KG1 (cell line): ENCODE results near the gene HSCB.
A peak's percentile ranks its signal among the peaks of the same experiment; 100 is the strongest.
"Not testable (repeated sequence)": the region's sequence is repeated elsewhere in the genome, so short reads cannot be mapped to it uniquely, and the experiment has no call there.

ENCODE experiments used
- DNase-seq: peaks from one replicate; lab custom pipeline; 2025; lab: John Stamatoyannopoulos, UW

The HSCB gene

DNA sequence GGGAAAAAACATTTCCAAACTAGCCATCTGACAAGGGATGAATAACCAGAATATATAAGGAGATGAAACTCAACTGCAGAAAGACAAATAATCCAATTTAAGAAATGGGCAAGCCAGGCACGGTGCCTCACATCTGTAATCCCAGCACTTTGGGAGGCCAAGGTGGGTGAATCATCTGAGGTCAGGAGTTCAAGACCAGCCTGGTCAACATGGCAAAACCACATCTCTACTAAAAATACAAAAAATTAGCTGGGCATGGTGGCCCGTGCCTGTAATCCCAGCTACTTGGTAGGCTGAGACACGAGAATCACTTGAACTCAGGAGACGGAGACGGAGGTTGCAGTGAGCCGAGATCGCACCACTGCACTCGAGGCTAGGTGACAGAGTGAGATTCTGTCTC is 3.0 kb upstream of the HSCB start:
- DNase-seq, result not testable (repeated sequence)

DNA sequence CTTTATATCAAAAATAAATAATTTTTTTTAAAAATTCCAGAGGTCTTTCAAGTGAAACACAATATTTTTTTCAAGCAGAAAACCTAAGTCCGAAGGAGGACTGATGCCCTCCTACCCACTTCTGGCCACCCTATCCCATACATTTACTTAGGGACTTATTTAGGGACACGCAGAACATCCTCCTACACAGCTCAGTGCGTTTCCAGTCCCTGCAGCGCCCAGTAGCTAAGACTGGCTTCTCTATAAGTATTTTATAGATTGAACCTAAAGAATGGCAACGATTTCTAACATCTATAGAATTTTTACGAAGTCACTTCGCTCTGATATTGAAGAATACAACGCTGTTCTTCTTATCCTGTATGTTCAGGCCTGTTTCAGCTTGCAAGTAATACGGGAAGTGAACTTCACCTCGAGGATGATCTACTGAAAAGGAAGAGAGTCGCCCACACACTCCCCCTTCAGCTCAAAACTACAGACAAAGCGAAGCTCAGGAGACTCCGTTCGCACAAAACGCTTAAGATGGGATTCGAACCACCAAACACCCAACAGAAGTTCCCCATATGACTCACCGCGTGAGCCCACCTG is 547 bp upstream of the HSCB start:
- DNase-seq, result no peak

DNA sequence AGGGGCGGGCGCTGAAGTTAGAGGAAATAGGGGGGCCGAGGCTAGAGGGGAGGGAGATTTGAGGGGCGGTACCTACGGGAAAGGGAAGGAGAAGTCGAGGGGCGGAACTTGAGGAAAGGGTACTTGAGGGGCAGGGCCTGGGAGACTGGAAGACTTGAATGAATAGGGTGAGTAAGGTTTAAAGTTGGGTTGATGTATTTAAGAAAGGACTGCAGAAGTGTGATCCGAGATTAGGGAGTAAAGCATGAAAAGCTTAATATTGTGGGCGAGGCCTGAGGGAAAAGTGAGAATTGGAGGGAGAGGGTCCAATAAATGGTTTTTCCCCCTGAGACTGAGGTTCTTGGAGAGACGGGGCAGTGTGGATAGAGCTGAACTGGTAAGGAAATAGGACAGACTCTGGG is 723 bp downstream of the HSCB start:
- DNase-seq, result peak; percentile 68

DNA sequence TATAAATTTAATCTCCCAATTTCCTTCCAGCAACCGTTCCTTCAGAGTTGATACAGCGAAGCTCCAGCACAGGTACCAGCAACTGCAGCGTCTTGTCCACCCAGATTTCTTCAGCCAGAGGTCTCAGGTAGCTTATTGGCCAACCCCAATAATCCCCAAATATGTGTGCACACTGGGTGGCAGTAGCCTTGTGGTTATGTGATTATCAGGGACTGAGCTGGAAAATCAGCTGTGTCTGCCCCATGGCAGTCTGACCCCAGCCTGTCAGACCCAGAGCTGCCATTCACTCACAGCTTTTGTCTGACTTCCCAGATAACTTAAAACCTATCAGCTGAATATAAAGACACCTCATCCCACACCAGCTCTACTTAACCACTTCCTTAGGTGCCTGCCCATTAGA is 2.0 kb downstream of the HSCB start:
- no peak for DNase-seq

DNA sequence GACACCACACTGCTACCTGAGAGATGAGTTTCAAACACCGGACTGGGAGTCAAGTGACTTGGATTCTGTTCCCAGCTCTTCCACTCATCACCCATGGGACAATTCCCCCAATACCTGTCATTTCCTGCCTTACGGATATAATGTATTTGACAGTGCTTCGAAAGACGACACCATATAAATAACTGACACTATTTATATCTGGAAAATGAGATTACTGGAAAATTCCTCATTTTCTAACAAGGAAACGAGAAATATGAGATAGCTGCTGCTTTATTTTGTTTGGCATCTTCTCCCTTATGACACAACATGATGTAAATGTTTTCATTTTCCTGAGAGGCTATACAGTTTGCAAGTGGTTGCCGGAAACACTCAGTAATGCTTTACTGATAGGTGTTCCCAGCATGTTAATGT is 8.6 kb downstream of the HSCB start:
- no peak for DNase-seq

DNA sequence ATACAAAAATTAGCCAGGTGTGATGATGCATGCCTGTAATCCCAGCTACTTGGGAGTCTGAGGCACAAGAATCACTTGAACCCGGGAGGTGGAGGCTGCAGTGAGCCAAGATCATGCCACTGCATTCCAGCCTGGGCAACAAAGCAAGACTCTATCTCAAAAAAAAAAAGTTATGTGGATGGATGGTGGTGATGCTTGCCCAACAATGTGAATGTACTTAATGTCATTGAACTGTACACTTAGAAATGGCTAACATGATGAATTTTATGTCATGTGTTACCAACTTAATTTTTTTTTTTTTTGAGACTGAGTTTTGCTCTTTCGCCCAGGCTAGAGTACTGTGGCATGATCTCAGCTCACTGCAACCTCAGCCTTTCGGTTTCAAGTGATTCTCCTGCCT is 12.7 kb downstream of the HSCB start:
- DNase-seq, result not testable (repeated sequence)

DNA sequence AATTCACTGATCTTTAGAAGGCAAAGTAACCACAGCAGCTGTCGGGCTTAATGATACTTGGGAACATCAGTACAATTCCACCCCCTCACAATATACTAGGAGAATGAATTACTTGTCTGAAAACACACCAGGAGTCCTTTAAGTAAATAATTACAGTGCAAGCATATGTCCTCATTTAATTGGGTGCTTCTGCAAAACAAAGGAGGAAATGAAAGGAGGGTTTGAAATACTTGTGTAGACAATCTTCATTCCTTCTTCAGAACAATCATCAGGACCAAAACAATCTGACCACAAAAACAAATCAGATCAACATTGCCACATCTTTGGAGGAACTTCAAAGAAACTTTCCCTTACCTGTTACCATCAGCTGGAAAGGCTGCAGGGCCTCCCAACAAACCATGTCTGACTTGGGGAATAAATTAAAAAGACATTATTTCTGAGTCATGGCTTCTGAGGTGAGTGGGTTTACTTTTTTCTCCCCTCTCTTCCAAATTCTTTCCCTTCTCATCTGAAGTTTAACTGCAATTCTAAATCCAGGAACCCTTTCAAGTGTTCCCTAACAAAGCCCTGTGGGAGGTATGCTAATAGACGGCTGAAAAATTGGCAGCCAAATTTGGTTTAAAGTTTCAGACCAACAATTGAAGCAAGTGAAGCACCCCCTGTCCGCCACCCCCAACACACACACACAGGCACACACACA is 18.2 kb downstream of the HSCB start:
- no peak for DNase-seq

DNA sequence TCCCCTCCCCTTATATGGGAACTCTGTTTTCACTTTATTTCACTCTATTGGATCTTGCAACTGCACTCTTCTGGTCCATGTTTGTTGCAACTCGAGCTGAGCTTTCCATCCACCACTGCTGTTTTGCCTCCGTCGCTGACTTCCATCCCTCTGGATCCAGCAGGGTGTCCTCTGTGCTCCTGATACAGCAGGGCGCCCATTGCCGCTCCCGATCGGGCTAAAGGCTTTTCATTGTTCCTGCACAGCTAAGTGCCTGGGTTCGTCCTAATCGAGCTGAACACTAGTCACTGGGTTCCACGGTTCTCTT is 19.6 kb downstream of the HSCB start:
- no peak for DNase-seq

DNA sequence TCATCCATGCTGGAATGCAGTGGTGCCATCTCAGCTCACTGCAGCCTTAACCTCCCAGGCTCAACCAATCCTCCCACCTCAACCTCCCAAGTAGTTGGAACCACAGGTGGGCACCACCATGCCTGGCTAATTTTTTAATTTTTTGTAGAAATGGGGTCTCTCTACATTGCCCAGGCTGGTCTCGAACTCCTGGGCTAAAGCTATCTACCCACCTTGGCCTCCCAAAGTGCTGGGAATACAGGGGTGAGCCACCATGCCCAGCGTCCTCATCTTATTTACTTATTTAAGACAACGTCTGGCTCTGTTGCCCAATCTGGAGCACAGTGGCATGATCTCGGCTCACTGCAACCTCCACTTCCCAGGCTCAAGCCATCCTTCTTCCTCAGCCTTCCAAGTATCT is 20.2 kb downstream of the HSCB start:
- not testable (repeated sequence) for DNase-seq

DNA sequence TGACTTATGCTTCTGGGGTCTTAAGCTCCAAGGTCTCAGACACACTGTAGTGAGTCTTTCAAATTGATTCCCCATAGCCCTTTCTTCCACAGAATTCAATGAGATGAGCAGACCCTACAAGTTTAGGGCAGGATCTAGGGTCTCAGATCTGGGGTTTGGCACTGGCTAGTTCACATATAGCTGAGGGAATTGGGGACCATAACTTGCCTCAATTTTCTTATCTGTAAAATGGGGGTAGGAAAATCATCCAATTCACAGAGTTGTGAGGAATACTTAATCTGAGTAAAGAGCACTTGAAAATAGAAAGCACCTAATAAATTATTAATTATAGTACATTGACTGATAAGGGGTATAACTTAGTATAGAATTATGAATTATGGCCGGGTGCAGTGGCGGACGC is 24.8 kb downstream of the HSCB start:
- DNase-seq, result no peak

DNA sequence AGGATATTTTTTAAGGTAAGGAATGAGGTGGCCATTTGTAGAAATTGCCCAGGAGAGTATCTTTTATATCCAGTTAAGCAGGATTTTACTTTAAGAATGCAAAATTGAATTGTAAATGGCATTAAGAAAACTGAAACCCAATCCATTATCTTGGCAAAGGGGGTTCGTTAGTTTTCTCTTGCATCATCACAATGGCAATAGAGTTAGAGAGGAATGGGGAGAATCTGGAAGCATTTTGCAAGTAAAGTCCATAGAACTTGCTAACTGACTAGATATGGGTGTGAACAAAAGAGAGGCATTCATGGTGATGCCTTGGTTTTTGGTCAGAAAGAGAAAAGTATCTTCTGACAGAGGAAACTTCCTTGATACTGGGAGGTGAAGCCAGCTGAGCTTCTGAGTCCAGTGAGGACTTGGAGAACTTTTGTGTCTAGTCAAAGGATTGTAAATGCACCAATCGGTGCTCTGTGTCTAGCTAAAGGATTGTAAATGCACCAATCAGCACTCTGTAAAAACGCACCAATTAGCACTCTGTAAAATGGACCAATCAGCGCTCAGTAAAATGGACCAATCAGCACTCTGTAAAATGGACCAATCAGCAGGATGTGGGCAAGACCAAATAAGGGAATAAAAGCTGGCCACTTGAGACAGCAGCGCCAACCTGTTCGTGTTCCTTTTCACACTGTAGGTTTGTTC is 27.0 kb downstream of the HSCB start:
- DNase-seq, result no peak

DNA sequence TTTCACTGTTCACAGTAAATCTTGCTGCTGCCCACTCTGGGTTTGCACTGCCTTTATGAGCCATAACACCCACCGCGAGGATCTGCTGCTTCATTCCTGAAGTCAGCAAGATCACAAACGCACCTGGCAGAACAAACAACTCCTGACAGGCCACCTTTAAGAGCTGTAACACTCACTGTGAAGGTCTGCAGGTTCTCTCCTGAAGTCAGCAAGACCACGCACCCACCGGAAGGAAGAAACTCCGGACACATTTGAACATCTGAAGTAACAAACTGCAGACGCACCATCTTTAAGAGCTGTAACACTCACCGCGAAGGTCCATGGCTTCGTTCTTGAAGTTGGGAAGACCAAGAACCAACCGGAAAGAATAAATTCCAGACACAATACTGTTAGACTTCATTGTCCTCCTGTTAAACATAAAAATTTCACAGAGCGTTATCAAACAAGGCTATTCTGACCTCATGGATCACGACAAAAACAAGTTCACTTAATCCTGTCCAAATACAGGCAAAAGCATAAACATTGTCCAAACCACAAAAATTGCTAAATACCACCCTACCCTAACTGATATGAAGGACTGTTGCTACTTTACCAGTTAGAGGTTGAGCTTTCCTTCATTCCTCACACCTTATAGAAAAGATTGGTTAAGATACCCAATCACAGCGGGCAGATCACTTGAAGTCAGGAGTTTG is 27.7 kb downstream of the HSCB start:
- no peak for DNase-seq

DNA sequence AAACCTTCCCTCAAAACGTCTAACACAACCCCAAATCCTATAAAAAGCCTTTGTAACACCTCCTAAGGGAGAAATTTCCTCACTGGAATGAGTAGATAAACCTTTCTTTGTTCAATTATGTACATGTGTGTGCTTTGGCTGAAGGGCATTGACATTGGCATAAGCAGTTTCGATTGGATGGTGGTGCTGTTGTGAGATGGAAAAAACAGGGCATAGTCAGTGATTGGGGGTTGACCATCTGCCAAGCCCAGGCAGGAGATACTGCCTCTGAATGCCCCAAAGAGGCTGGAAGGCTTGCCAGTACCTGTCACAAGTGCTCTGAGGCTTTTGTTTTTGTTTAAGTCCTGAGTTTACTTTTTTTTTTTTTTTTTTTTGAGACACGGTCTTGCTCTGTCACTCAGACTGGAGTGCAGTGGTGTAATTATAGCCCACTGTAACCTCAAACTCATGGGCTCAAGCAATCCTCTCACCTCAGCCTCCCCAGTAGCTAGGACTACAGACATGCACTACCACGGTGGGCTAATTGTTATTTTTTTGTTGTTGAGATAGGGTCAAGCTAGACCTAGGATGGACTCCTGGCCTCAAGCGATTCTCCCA is 29.5 kb downstream of the HSCB start:
- DNase-seq, result no peak

DNA sequence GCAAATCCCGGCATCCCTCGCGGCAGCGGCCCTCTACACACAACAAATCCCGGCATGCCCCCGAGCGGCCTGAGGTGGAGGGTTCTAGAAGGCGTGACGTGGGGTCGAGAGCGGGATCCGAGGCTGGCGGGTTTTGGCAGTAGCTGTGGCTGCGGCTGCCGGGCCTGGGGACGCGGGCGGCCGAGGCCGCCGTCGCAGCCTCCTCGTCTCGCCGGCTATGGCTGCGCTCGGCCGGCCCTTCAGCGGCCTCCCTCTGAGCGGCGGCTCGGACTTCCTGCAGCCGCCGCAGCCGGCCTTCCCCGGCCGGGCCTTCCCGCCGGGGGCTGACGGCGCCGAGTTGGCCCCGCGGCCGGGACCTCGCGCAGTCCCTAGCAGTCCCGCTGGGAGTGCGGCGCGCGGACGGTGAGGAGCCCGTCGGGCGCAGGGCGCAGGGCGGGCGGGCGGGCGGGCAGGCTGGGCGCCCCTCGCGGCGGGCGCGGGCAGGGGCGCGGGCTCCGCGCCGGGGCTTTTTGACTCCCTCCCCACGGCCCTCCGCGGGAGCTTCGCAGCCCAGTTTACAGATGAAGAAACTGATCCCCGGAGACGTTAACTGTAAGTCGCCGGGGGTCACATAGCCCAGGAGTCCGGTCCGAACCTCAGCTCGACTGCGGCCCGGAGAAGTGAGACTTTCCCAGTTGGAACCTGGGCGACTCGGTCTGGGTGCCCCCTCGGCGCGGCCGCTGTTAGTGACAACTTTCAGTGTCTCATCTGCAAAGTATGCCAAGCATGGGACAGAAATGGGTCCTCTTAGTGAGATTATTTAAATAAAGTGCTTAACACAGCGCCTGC is 31.0 kb downstream of the HSCB start, which contains the start of gene CCDC117:
Gene CCDC117, plus strand, starts transcription at position 63 of the 828 bp plus-strand sequence. Its CDS starts 155 bp downstream, at position 218.
- DNase-seq, result peak; percentile 91

DNA sequence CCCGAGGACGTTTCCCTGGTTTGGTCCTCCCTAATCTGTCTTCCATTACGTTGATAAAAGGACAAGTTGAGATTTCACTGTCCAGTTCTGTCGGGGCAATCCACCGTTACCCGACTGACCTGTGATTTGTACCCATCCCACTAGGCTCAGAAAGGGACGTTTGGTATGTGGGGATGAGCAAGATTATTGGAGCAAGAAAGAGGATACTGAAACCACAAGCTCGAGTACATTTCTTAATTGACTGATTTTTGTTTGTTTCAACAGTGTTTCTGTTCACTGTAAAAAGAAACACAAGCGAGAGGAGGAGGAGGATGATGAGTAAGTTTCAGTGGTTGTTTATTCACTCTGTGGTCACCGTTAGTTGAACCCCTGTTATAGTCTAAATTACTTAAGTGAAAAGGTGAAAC is 31.6 kb downstream of the HSCB start:
- no peak for DNase-seq

DNA sequence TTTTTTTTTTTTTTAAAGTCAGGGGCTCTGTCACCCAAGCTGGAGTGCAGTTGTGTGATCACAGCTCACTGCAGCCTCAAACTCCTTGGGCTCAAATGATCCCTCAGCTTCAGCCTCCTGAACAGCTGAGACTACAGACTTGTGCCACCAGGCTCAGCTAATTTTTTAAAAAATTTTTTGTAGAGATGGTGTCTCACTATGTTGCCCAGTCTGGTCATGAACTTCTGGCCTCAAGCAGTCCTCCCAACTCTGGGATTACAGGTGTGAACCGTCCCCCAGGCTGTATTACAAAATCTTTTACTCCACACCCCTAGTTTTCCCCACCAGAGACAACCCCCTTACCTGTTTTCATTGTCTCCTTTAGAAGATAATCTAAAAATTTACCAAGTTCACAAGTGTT is 32.5 kb downstream of the HSCB start:
- DNase-seq, result no peak

DNA sequence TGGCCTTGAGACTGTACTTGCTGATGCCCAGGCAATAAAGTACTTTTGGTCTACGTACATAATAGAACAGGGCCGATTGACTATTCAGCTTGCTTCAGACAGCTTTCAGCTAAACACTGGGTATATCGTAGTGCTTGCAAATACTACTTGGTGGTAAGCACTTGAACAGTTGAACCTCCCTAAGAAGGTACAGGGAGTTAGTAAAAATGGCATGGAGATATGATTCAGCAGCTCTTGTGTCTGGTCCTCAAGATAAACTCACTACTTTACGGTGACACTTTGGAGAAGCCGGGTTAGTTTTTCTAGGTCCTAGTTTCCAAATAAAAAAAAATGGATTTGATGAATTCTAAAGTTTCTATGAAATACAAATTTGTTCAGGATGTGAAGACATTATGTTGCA is 38.0 kb downstream of the HSCB start:
- DNase-seq, result no peak

DNA sequence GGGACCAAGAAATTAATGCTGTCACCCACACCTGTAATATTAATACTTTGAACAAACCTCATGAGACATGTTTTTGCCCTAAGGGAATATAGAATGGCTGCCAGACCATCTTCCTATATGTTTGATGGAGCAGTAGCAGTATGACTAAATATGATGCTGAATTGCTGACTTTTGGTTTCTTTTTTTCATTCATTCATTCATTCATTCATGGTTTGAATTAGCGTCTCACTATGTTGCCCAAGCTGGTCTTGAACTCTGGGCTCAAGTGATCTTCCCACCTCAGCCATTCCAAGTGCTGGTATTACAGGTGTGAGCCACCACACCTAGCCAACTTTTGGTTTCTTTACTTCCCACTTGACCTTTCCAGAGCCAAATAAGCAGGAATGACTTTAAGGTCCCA is 38.5 kb downstream of the HSCB start:
- no peak for DNase-seq

DNA sequence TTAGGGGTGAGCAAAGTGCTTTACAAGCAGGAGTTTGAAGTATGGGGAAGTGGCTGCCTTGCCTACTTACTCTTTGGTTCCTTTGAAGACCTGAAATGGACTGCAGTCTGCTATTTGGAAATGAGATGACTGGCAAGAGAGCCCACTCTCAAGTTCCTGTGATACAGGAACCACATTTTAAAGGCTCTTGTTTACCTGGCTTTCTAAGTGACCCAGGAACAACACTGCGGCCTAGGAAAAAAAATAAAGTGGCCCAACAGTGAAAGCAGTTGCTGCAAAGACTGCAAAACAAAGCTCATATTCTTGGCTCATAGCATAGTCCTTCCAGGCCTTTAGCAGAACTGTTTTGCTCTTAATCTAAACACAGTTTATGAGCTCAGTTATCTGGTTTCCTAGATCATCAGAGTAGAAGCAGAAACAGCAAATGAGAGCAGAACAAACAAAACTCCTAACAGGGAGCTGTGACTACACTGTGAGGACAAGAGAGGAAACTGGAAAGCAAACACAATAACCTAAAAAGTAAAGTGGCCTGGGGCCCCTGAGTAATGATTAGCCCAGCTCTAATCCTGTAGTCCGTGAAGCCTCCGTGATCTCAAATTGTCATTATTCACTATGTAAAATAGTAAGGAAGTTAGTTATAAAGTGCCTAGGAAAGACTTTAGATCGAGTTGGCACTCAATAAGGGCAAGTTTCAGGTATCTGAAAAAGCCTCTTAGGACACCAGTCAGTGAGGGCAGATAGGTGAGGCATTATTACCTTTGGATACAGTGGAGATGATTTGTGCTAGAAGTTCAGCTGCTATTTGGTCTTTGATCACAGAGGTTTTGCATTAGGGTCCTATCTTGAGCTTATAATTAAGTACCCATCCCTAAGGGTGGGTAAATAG is 42.2 kb downstream of the HSCB start:
- no peak for DNase-seq

DNA sequence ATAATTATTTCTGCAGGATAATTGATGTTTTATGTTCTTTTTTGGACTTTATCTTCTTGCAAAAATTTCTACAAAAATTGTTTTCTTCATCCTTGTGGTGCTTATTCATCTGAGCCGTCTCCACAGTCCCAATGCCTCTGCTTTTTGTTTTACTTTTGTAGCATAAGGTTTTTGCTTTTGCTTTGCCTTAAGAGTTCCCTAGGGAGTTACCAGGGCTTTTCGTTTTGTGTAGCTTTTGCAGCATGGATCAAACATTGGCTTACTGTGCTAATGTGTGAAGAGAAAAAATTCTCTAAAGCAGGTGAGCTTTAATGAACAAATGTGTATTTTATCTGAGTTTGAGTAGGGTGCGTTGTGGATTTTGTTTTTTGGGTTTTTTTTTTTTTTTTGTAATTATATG is 46.8 kb downstream of the HSCB start:
- no peak for DNase-seq

DNA sequence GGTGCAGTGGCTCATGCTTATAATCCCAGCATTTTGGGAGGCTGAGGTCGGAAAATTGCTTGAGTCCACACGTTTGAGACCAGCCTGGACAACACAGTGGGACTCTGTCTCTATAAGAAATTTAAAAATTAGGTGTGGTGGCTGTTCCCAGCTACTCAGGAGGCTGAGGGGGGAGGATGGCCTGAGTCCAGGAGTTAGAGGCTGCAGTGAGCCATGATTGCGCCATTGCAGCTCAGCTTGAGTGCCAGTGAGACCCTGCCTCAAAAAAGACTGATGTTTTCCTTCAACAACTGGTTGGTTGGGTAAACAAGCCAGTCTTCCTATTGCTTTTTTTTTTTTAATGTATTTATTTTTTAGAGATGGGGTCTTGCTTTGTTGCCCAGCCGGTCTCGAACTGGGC is 49.3 kb downstream of the HSCB start:
- DNase-seq, result no peak
